CD4-positive, alpha-beta T cell treated with Interleukin-15 for 1 hour (primary cell): Measurements from ENCODE around the gene IQGAP1.

Experiments used
- DNase-seq: peaks from one replicate; pipeline ENCODE4 v3.0.0-alpha.2; 2020

IQGAP1 gene

GRCh38 chr15:90442423-90442822 lies 54.4 kb downstream of the IQGAP1 start:
- DNase-seq: no peak

- DNase-seq: no peak
These were observed 61.2 kb downstream of the IQGAP1 start for GRCh38 chr15:90449206-90449735.

- DNase-seq: no peak
These were observed 63.2 kb downstream of the IQGAP1 start for GRCh38 chr15:90451053-90451850.

- no peak for DNase-seq
These were observed 68.2 kb downstream of the IQGAP1 start for GRCh38 chr15:90456236-90456635.

GRCh38 chr15:90458061-90458460 lies 70.0 kb downstream of the IQGAP1 start:
- DNase-seq: no peak

GRCh38 chr15:90459368-90459767 lies 71.3 kb downstream of the IQGAP1 start:
- no peak for DNase-seq

- no peak for DNase-seq
These were observed 72.2 kb downstream of the IQGAP1 start for GRCh38 chr15:90460142-90460824.

- no peak for DNase-seq
These were observed 75.3 kb downstream of the IQGAP1 start for GRCh38 chr15:90463381-90463780.

- no peak for DNase-seq
These were observed 77.3 kb downstream of the IQGAP1 start for GRCh38 chr15:90465140-90465929.

- DNase-seq: no peak
These were observed 78.0 kb downstream of the IQGAP1 start for GRCh38 chr15:90465930-90466567.

GRCh38 chr15:90469723-90470122 lies 81.7 kb downstream of the IQGAP1 start:
- DNase-seq: no peak

- DNase-seq: no peak
These were observed 82.4 kb downstream of the IQGAP1 start for GRCh38 chr15:90470453-90470852.

GRCh38 chr15:90471126-90471525 lies 83.1 kb downstream of the IQGAP1 start:
- DNase-seq: no peak

GRCh38 chr15:90471769-90472168 lies 83.7 kb downstream of the IQGAP1 start:
- no peak for DNase-seq

GRCh38 chr15:90478846-90479481 lies 90.9 kb downstream of the IQGAP1 start:
- no peak for DNase-seq

GRCh38 chr15:90479656-90480055 lies 91.6 kb downstream of the IQGAP1 start:
- no peak for DNase-seq

GRCh38 chr15:90481023-90481422 lies 93.0 kb downstream of the IQGAP1 start:
- DNase-seq: peak; percentile 46

GRCh38 chr15:90482124-90483011 lies 94.3 kb downstream of the IQGAP1 start:
- peak; percentile 39 for DNase-seq

- no peak for DNase-seq
These were observed 94.9 kb downstream of the IQGAP1 start for GRCh38 chr15:90483012-90483307.

- DNase-seq: no peak
These were observed 95.6 kb downstream of the IQGAP1 start for GRCh38 chr15:90483637-90484036.

GRCh38 chr15:90487186-90487585 lies 99.1 kb downstream of the IQGAP1 start:
- DNase-seq: no peak
